ENCODE data around the gene GPR152.

GPR152 gene

GRCh38 chr11:67448220-67448609, 4.3 kb downstream of the GPR152 start:
- H3K36me3 ChIP-seq (ENCODE audit: control insufficient read depth in 2 of 2, insufficient read depth in 2 of 2, low read length in 2 of 2) = no peaks in the 10 kb centered on the region
- no peak overlapping the region for H3K27ac ChIP-seq (ENCODE audit: low read length)
- H3K27me3 ChIP-seq (ENCODE audit: control insufficient read depth in 1 of 2, insufficient read depth in 2 of 2, low read length in 2 of 2) = no peaks in the 10 kb centered on the region
- H3K9me3 ChIP-seq (ENCODE audit: control insufficient read depth in 2 of 2, low read length in 2 of 2) = no peaks in the 10 kb centered on the region
- H3K4me3 ChIP-seq (ENCODE audit: low read length in 2 of 2) = no peak overlapping the region
- no peaks in the 10 kb centered on the region for H3K4me1 ChIP-seq (ENCODE audit: control insufficient read depth, insufficient read depth, low read length)
- no peak overlapping the region for H3K9ac ChIP-seq (ENCODE audit: low read length in 2 of 2)

GRCh38 chr11:67445515-67445914, 7.0 kb downstream of the GPR152 start:
- no peaks in the 10 kb centered on the region for H3K27me3 ChIP-seq (ENCODE audit: control insufficient read depth in 1 of 2, insufficient read depth in 2 of 2, low read length in 2 of 2)
- no peaks in the 10 kb centered on the region for H3K9me3 ChIP-seq (ENCODE audit: control insufficient read depth in 2 of 2, low read length in 2 of 2)
- H3K4me3 ChIP-seq (ENCODE audit: low read length in 2 of 2) = no peak overlapping the region
- peaks cover 0 to 10% of the 10 kb centered on the region in 2 donors for H3K36me3 ChIP-seq (ENCODE audit: control insufficient read depth in 2 of 2, insufficient read depth in 2 of 2, low read length in 2 of 2)
- H3K4me1 ChIP-seq (ENCODE audit: control insufficient read depth, insufficient read depth, low read length) = peaks cover 14% of the 10 kb centered on the region
- no peak overlapping the region for H3K27ac ChIP-seq (ENCODE audit: low read length)
- no peak overlapping the region for H3K9ac ChIP-seq (ENCODE audit: low read length in 2 of 2)

GRCh38 chr11:67442504-67443404, 9.8 kb downstream of the GPR152 start:
- Histone ChIP-seq H3K27ac (ENCODE audit: low read length) (peak overlapping the region; percentile 80), H3K9me3 (ENCODE audit: control insufficient read depth in 2 of 2, low read length in 2 of 2) (no peaks in the 10 kb centered on the region), H3K4me3 (ENCODE audit: low read length in 2 of 2) (peak overlapping the region; percentile 67 to 78), H3K4me1 (ENCODE audit: control insufficient read depth, insufficient read depth, low read length) (peaks cover 22% of the 10 kb centered on the region), H3K27me3 (ENCODE audit: control insufficient read depth in 1 of 2, insufficient read depth in 2 of 2, low read length in 2 of 2) (no peaks in the 10 kb centered on the region), H3K9ac (ENCODE audit: low read length in 2 of 2) (peak overlapping the region; percentile 72 to 77), H3K36me3 (ENCODE audit: control insufficient read depth in 2 of 2, insufficient read depth in 2 of 2, low read length in 2 of 2) (peaks cover 0 to 15% of the 10 kb centered on the region in 2 donors)

- no peaks in the 10 kb centered on the region for H3K9me3 ChIP-seq (ENCODE audit: control insufficient read depth in 2 of 2, low read length in 2 of 2)
- peaks cover 22% of the 10 kb centered on the region for H3K4me1 ChIP-seq (ENCODE audit: control insufficient read depth, insufficient read depth, low read length)
- H3K27me3 ChIP-seq (ENCODE audit: control insufficient read depth in 1 of 2, insufficient read depth in 2 of 2, low read length in 2 of 2) = no peaks in the 10 kb centered on the region
- peaks cover 0 to 16% of the 10 kb centered on the region in 2 donors for H3K36me3 ChIP-seq (ENCODE audit: control insufficient read depth in 2 of 2, insufficient read depth in 2 of 2, low read length in 2 of 2)
- peak overlapping the region in 1 of 2 donors; percentile 78 for H3K4me3 ChIP-seq (ENCODE audit: low read length in 2 of 2)
- H3K27ac ChIP-seq (ENCODE audit: low read length) = no peak overlapping the region
- no peak overlapping the region for H3K9ac ChIP-seq (ENCODE audit: low read length in 2 of 2)
Observed at GRCh38 chr11:67441731-67442351, 10.7 kb downstream of the GPR152 start.

- Histone ChIP-seq H3K9me3 (ENCODE audit: control insufficient read depth in 2 of 2, low read length in 2 of 2) (no peaks in the 10 kb centered on the region), H3K4me3 (ENCODE audit: low read length in 2 of 2) (no peak overlapping the region), H3K36me3 (ENCODE audit: control insufficient read depth in 2 of 2, insufficient read depth in 2 of 2, low read length in 2 of 2) (peaks cover 0 to 16% of the 10 kb centered on the region in 2 donors), H3K4me1 (ENCODE audit: control insufficient read depth, insufficient read depth, low read length) (peaks cover 23% of the 10 kb centered on the region), H3K9ac (ENCODE audit: low read length in 2 of 2) (no peak overlapping the region), H3K27me3 (ENCODE audit: control insufficient read depth in 1 of 2, insufficient read depth in 2 of 2, low read length in 2 of 2) (no peaks in the 10 kb centered on the region), H3K27ac (ENCODE audit: low read length) (no peak overlapping the region)
Observed at GRCh38 chr11:67441098-67441563, 11.4 kb downstream of the GPR152 start.

- Histone ChIP-seq H3K27ac (ENCODE audit: low read length) (peak overlapping the region; percentile 46), H3K27me3 (ENCODE audit: control insufficient read depth in 1 of 2, insufficient read depth in 2 of 2, low read length in 2 of 2) (no peaks in the 10 kb centered on the region), H3K36me3 (ENCODE audit: control insufficient read depth in 2 of 2, insufficient read depth in 2 of 2, low read length in 2 of 2) (peaks cover 0 to 16% of the 10 kb centered on the region in 2 donors), H3K9ac (ENCODE audit: low read length in 2 of 2) (no peak overlapping the region), H3K4me1 (ENCODE audit: control insufficient read depth, insufficient read depth, low read length) (peaks cover 27% of the 10 kb centered on the region), H3K4me3 (ENCODE audit: low read length in 2 of 2) (no peak overlapping the region), H3K9me3 (ENCODE audit: control insufficient read depth in 2 of 2, low read length in 2 of 2) (no peaks in the 10 kb centered on the region)
Observed at GRCh38 chr11:67440229-67441097, 12.1 kb downstream of the GPR152 start.

GRCh38 chr11:67439321-67440228, 13.0 kb downstream of the GPR152 start:
- Histone ChIP-seq H3K9ac (ENCODE audit: low read length in 2 of 2) (no peak overlapping the region), H3K27me3 (ENCODE audit: control insufficient read depth in 1 of 2, insufficient read depth in 2 of 2, low read length in 2 of 2) (no peaks in the 10 kb centered on the region), H3K36me3 (ENCODE audit: control insufficient read depth in 2 of 2, insufficient read depth in 2 of 2, low read length in 2 of 2) (peaks cover under 1 to 16% of the 10 kb centered on the region in 2 donors), H3K27ac (ENCODE audit: low read length) (peak overlapping the region; percentile 46), H3K4me3 (ENCODE audit: low read length in 2 of 2) (no peak overlapping the region), H3K4me1 (ENCODE audit: control insufficient read depth, insufficient read depth, low read length) (peaks cover 27% of the 10 kb centered on the region), H3K9me3 (ENCODE audit: control insufficient read depth in 2 of 2, low read length in 2 of 2) (no peaks in the 10 kb centered on the region)

GRCh38 chr11:67438158-67438902, 14.2 kb downstream of the GPR152 start:
- Histone ChIP-seq H3K4me1 (ENCODE audit: control insufficient read depth, insufficient read depth, low read length) (peaks cover 27% of the 10 kb centered on the region), H3K36me3 (ENCODE audit: control insufficient read depth in 2 of 2, insufficient read depth in 2 of 2, low read length in 2 of 2) (peaks cover 13 to 22% of the 10 kb centered on the region in 2 donors), H3K9ac (ENCODE audit: low read length in 2 of 2) (no peak overlapping the region), H3K27ac (ENCODE audit: low read length) (no peak overlapping the region), H3K27me3 (ENCODE audit: control insufficient read depth in 1 of 2, insufficient read depth in 2 of 2, low read length in 2 of 2) (no peaks in the 10 kb centered on the region), H3K4me3 (ENCODE audit: low read length in 2 of 2) (no peak overlapping the region), H3K9me3 (ENCODE audit: control insufficient read depth in 2 of 2, low read length in 2 of 2) (no peaks in the 10 kb centered on the region)

GRCh38 chr11:67437809-67438157, 14.7 kb downstream of the GPR152 start:
- Histone ChIP-seq H3K4me3 (ENCODE audit: low read length in 2 of 2) (no peak overlapping the region), H3K9me3 (ENCODE audit: control insufficient read depth in 2 of 2, low read length in 2 of 2) (no peaks in the 10 kb centered on the region), H3K27ac (ENCODE audit: low read length) (no peak overlapping the region), H3K36me3 (ENCODE audit: control insufficient read depth in 2 of 2, insufficient read depth in 2 of 2, low read length in 2 of 2) (peaks cover 14 to 27% of the 10 kb centered on the region in 2 donors), H3K9ac (ENCODE audit: low read length in 2 of 2) (no peak overlapping the region), H3K27me3 (ENCODE audit: control insufficient read depth in 1 of 2, insufficient read depth in 2 of 2, low read length in 2 of 2) (no peaks in the 10 kb centered on the region), H3K4me1 (ENCODE audit: control insufficient read depth, insufficient read depth, low read length) (peaks cover 23% of the 10 kb centered on the region)

All from stomach smooth muscle (tissue), 2 donors.